OCI-LY7 (cell line): Measurements from ENCODE around the gene GNAT2. TPM values are rescaled to one million over a fixed set of nuclear protein-coding genes. Genes with fewer than 3 reads are reported as not detected.

Experiments used
- BruUV-seq: library from RNA; stranded (reverse); fragments of 400-500 nt; replicated peaks from 2 replicates; lab custom pipeline; 2021; lab: Mats Ljungman, UMichigan
- CTCF ChIA-PET: fragments of 300-600 bp; sonication (Branson Sonifier 250); formaldehyde crosslinking; loops from one replicate; lab custom pipeline; 2022; ENCODE audit warnings: antibody characterized with exemption; ENCODE audit not compliant: unreplicated experiment; lab: Charles Lee
- POLR2A ChIA-PET: fragments of 300-600 bp; sonication (Branson Sonifier 250); formaldehyde crosslinking; loops from one replicate; lab custom pipeline; 2022; ENCODE audit warnings: antibody characterized with exemption; lab: Charles Lee
- DNase-seq: peaks from one replicate; pipeline ENCODE4 v3.0.0-alpha.2; 2015; ENCODE audit warnings: low spot score
- H2AFZ ChIP-seq: fragments of 200-600 bp; sonication (generic), shearing (Covaris generic); 2 replicates; pipeline ENCODE4 v1.6.1; 2014; ENCODE audit warnings: mild to moderate bottlenecking, antibody characterized with exemption, low read length, moderate library complexity
- H3K27ac ChIP-seq: fragments of 200-600 bp; sonication (generic); 2 replicates; pipeline ENCODE4 v1.5.1; 2014; ENCODE audit warnings: mixed run types, low read depth, mild to moderate bottlenecking, moderate library complexity, low read length, inconsistent platforms; ENCODE audit not compliant: poor library complexity, severe bottlenecking
- H3K36me3 ChIP-seq: fragments of 200-600 bp; sonication (generic); 2 replicates; pipeline ENCODE4 v1.6.1; 2014; ENCODE audit warnings: mild to moderate bottlenecking, antibody characterized with exemption, low read length, moderate library complexity, mixed read lengths; ENCODE audit not compliant: insufficient read depth
- H3K4me1 ChIP-seq: fragments of 200-600 bp; sonication (generic); 2 replicates; pipeline ENCODE4 v1.5.1; 2014; ENCODE audit warnings: mild to moderate bottlenecking, low read length; ENCODE audit not compliant: insufficient read depth, poor library complexity, severe bottlenecking
- H3K4me2 ChIP-seq: fragments of 200-600 bp; sonication (generic); 2 replicates; pipeline ENCODE4 v1.6.1; 2014; ENCODE audit warnings: mild to moderate bottlenecking, low read length
- H3K4me3 ChIP-seq: fragments of 200-600 bp; sonication (generic); 2 replicates; pipeline ENCODE4 v1.5.1; 2014; ENCODE audit warnings: mild to moderate bottlenecking, low read depth, low read length; ENCODE audit not compliant: poor library complexity, severe bottlenecking
- H3K79me2 ChIP-seq: fragments of 200-600 bp; sonication (generic); 2 replicates; pipeline ENCODE4 v1.6.1; 2016; ENCODE audit warnings: low read depth, mild to moderate bottlenecking, low read length, moderate library complexity, mixed read lengths; ENCODE audit not compliant: insufficient read depth
- H3K9me2 ChIP-seq: fragments of 200-600 bp; sonication (generic); 2 replicates; pipeline ENCODE4 v1.6.1; 2016; ENCODE audit warnings: mild to moderate bottlenecking, low read length, mixed read lengths; ENCODE audit not compliant: insufficient read depth
- H3K9me3 ChIP-seq: fragments of 200-600 bp; sonication (generic); 2 replicates; pipeline ENCODE4 v1.6.1; 2014; ENCODE audit warnings: mild to moderate bottlenecking, mixed run types, low read length, mixed read lengths
- H4K20me1 ChIP-seq: fragments of 200-600 bp; sonication (generic); 2 replicates; pipeline ENCODE4 v1.6.1; 2014; ENCODE audit warnings: mild to moderate bottlenecking, antibody characterized with exemption, low read length, moderate library complexity, mixed read lengths; ENCODE audit not compliant: insufficient read depth
- CTCF ChIP-seq: fragments of 200-600 bp; sonication (generic); conservative IDR thresholded peaks from 2 replicates; pipeline ENCODE4 v1.5.1; 2014; ENCODE audit warnings: mild to moderate bottlenecking, antibody characterized with exemption, low read length, moderate library complexity, mixed read lengths
- EZH2phosphoT487 ChIP-seq: fragments of 200-600 bp; sonication (generic); IDR thresholded peaks from 2 replicates; pipeline ENCODE4 v1.6.1; 2018; ENCODE audit warnings: low read depth, borderline replicate concordance, mild to moderate bottlenecking, mixed run types, antibody characterized with exemption, low read length, moderate library complexity, mixed read lengths
- intact Hi-C: fragments of 100-400 bp; cut with micrococcal nuclease; formaldehyde crosslinking; loops from one replicate; pipeline ENCODE4 v1.10.0; 2022; ENCODE audit not compliant: unreplicated experiment
- total RNA-seq, 2 experiments: library from RNA; depleted of rRNA in 1 of 2; stranded (reverse); fragments of >200 nt in 1 of 2; shearing (Covaris generic) in 1 of 2; gene quantifications; 2 replicates each; pipeline ENCODE4 v1.2.3, GENCODE V29; 2014 to 2022

Gene GNAT2
- total RNA-seq, 2 experiments from 2014 or later: 1.3 TPM; not detected in 1

DNA sequence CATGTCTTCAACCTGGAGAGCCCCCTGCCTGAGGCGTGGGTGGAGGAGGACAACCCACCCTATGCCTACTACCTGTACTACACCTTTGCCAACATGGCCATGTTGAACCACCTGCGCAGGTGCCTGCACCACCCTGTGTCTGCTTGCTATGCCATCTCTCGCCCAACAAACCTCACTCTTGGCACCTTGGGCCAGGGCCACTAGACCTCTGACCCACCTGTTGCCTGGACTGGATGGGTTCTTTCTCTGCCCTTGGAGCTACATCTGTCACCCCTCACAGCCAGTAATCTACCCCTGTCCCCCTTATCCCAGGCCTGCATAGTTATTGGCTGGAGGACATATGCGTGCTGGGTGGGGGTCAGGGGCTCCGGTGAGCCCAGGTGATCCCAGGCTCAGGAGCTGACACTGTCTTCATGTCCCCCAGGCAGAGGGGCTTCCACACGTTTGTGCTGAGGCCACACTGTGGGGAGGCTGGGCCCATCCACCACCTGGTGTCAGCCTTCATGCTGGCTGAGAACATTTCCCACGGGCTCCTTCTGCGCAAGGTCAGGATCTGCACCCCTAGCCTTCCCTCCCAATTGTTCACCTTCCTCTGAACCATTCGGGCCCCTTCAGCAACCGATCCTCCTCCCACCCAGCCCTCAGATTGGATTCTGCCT, 10.1 kb upstream of the GNAT2 start:
- no peak overlapping the region for H3K4me3 ChIP-seq
- no TSS peak for BruUV-seq
- intact Hi-C loops: loop anchor here (1.0 kb wide), 1 partner anchor 83 kb away; no protein-coding TSS in a partner anchor
- TF ChIP-seq EZH2phosphoT487: no peak
- no peak for TF ChIP-seq CTCF
- H3K79me2 ChIP-seq: no peaks in the 10 kb centered on the region
- no peak for DNase-seq
- H3K36me3 ChIP-seq: peaks cover 44% of the 10 kb centered on the region
- H2AFZ ChIP-seq: no peak overlapping the region
- H3K9me2 ChIP-seq: no peaks in the 10 kb centered on the region
- H3K4me2 ChIP-seq: no peak overlapping the region
- H3K27ac ChIP-seq: no peak overlapping the region
- H4K20me1 ChIP-seq: no peaks in the 10 kb centered on the region
- POLR2A ChIA-PET: no interaction called here
- CTCF ChIA-PET: interaction anchor here (1.7 kb wide), 1 partner anchor 83 kb away, joined by 6 read pairs; no protein-coding TSS in a partner anchor
- H3K9me3 ChIP-seq: no peaks in the 10 kb centered on the region
- H3K4me1 ChIP-seq: peaks cover 10% of the 10 kb centered on the region

GRCh38 chr1:109628540-109629321, 9.3 kb upstream of the GNAT2 start:
- Histone ChIP-seq H3K4me2 (no peak overlapping the region), H4K20me1 (no peaks in the 10 kb centered on the region), H3K4me1 (peaks cover 13% of the 10 kb centered on the region), H3K79me2 (no peaks in the 10 kb centered on the region), H2AFZ (no peak overlapping the region), H3K9me2 (no peaks in the 10 kb centered on the region), H3K4me3 (no peak overlapping the region), H3K27ac (no peak overlapping the region), H3K9me3 (no peaks in the 10 kb centered on the region), H3K36me3 (peaks cover 44% of the 10 kb centered on the region)
- intact Hi-C loops: no loop called here
- BruUV-seq: no TSS peak
- ChIA-PET CTCF (interaction anchor here (0.6 kb wide), 1 partner anchor 862 kb away, joined by 3 read pairs; no protein-coding TSS in a partner anchor), POLR2A (no interaction called here)
- no peak for TF ChIP-seq CTCF
- no peak for DNase-seq
